ENCODE data around the gene ATXN10.

The ATXN10 gene

DNA sequence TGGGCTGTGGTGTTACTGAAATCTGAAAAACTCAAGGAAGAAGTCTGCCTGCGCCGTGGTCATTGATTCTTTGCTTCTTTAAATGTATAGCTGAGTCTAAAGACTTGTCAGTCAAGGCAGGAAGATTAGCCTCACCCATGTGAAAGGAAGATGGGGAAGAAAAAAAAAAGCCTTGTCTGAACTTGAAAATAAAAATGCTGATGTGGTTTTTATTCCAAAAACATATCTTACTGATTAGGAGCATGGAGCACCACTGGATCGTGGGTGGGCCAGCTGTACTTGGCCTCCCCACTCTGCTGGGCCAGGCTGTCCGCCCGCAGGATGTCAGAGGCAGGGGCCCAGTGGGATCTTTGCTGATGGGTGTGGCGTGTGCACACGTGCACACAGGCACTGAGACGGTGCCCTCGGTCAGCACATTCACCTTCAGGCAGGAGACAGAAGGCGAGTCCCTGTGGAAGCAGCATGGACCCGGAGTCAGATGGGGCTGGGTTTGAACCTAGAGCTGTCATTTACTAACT lies 193.4 kb downstream of the ATXN10 start:
- Histone ChIP-seq H2AFZ (ENCODE audit: low read depth, low read length, severe bottlenecking) (no peak overlapping the region), H3K4me2 (ENCODE audit: low read depth, low read length, poor library complexity, severe bottlenecking) (no peak overlapping the region), H3K27me3 (ENCODE audit: low read length) (no peaks in the 10 kb centered on the region), H3K4me3 (ENCODE audit: insufficient read depth, low read length, poor library complexity, severe bottlenecking) (no peak overlapping the region), H3K9ac (ENCODE audit: low read length) (no peak overlapping the region), H3K9me3 (ENCODE audit: insufficient read depth, low read length) (no peaks in the 10 kb centered on the region), H3F3A (ENCODE audit: insufficient read depth) (peaks cover 7% of the 10 kb centered on the region; the same call in 1 of the 2 replicates), H3K79me2 (ENCODE audit: insufficient read depth, low read length) (no peaks in the 10 kb centered on the region), H4K20me1 (ENCODE audit: low read depth, low read length) (no peaks in the 10 kb centered on the region), H3K27ac (ENCODE audit: low read depth, low read length) (no peak overlapping the region), H3K9me2 (replicated peaks; ENCODE audit: insufficient read depth, low read length) (no peaks in the 10 kb centered on the region), H3K36me3 (ENCODE audit: low read length) (no peaks in the 10 kb centered on the region)
- TF ChIP-seq EZH2phosphoT487 (conservative IDR thresholded peaks at IDR 0.05; ENCODE audit: low read length): no peak
- TF ChIP-seq, protein P1, sequence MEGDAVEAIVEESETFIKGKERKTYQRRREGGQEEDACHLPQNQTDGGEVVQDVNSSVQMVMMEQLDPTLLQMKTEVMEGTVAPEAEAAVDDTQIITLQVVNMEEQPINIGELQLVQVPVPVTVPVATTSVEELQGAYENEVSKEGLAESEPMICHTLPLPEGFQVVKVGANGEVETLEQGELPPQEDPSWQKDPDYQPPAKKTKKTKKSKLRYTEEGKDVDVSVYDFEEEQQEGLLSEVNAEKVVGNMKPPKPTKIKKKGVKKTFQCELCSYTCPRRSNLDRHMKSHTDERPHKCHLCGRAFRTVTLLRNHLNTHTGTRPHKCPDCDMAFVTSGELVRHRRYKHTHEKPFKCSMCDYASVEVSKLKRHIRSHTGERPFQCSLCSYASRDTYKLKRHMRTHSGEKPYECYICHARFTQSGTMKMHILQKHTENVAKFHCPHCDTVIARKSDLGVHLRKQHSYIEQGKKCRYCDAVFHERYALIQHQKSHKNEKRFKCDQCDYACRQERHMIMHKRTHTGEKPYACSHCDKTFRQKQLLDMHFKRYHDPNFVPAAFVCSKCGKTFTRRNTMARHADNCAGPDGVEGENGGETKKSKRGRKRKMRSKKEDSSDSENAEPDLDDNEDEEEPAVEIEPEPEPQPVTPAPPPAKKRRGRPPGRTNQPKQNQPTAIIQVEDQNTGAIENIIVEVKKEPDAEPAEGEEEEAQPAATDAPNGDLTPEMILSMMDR (IDR thresholded peaks at IDR 0.05; ENCODE audit: insufficient read depth, low read length, poor library complexity, severe bottlenecking): no peak

GRCh38 chr22:45865561-45866125 lies 194.0 kb downstream of the ATXN10 start:
- no peak overlapping the region for H3K4me3 ChIP-seq (ENCODE audit: insufficient read depth, low read length, poor library complexity, severe bottlenecking)
- H4K20me1 ChIP-seq (ENCODE audit: low read depth, low read length): no peaks in the 10 kb centered on the region
- no peaks in the 10 kb centered on the region for H3K9me2 ChIP-seq (replicated peaks; ENCODE audit: insufficient read depth, low read length)
- TF ChIP-seq, protein P1 (IDR thresholded peaks at IDR 0.05; ENCODE audit: insufficient read depth, low read length, poor library complexity, severe bottlenecking): no peak
- TF ChIP-seq EZH2phosphoT487 (conservative IDR thresholded peaks at IDR 0.05; ENCODE audit: low read length): no peak
- H3K27ac ChIP-seq (ENCODE audit: low read depth, low read length): no peak overlapping the region
- H3K9me3 ChIP-seq (ENCODE audit: insufficient read depth, low read length): no peaks in the 10 kb centered on the region
- H3K36me3 ChIP-seq (ENCODE audit: low read length): no peaks in the 10 kb centered on the region
- no peaks in the 10 kb centered on the region for H3K79me2 ChIP-seq (ENCODE audit: insufficient read depth, low read length)
- no peak overlapping the region for H2AFZ ChIP-seq (ENCODE audit: low read depth, low read length, severe bottlenecking)
- no peak overlapping the region for H3K4me2 ChIP-seq (ENCODE audit: low read depth, low read length, poor library complexity, severe bottlenecking)
- H3K9ac ChIP-seq (ENCODE audit: low read length): no peak overlapping the region
- H3K27me3 ChIP-seq (ENCODE audit: low read length): no peaks in the 10 kb centered on the region
- H3F3A ChIP-seq (ENCODE audit: insufficient read depth): peaks cover 7% of the 10 kb centered on the region; the same call in 1 of the 2 replicates

DNA sequence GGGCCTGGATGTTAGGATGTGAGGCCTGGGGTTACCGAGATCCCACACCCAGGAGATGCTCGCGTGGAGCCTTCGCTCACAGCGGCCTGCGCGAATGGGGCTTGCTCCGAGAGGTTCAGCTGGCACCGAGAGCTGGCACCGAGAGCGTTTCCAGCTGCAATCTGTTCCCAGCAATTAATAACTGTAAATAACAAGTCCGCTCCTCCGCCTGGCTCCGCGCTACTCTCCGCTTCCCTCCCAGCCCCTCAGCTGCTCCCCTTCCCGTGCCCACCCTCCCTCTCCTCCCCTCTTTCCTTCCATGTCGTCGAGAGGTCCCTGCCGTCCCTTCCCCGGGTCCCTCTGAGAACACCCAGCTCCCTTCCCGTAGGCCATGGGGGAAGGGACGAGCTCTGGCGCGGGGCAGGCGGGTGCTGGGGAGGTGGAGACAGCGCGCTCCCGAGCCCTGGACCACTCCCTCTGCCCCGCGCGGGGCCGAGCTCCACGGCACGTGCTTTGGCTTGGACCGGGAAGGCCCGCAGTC lies 194.6 kb downstream of the ATXN10 start:
- H3K9me3 ChIP-seq (ENCODE audit: insufficient read depth, low read length): no peaks in the 10 kb centered on the region
- H3K79me2 ChIP-seq (ENCODE audit: insufficient read depth, low read length): no peaks in the 10 kb centered on the region
- no peak overlapping the region for H3K4me2 ChIP-seq (ENCODE audit: low read depth, low read length, poor library complexity, severe bottlenecking)
- H2AFZ ChIP-seq (ENCODE audit: low read depth, low read length, severe bottlenecking): no peak overlapping the region
- H4K20me1 ChIP-seq (ENCODE audit: low read depth, low read length): no peaks in the 10 kb centered on the region
- no peaks in the 10 kb centered on the region for H3K27me3 ChIP-seq (ENCODE audit: low read length)
- peaks cover 7% of the 10 kb centered on the region; the same call in 1 of the 2 replicates for H3F3A ChIP-seq (ENCODE audit: insufficient read depth)
- H3K4me3 ChIP-seq (ENCODE audit: insufficient read depth, low read length, poor library complexity, severe bottlenecking): no peak overlapping the region
- H3K9ac ChIP-seq (ENCODE audit: low read length): no peak overlapping the region
- TF ChIP-seq, protein P1 (IDR thresholded peaks at IDR 0.05; ENCODE audit: insufficient read depth, low read length, poor library complexity, severe bottlenecking): no peak
- TF ChIP-seq EZH2phosphoT487 (conservative IDR thresholded peaks at IDR 0.05; ENCODE audit: low read length): no peak
- H3K9me2 ChIP-seq (replicated peaks; ENCODE audit: insufficient read depth, low read length): no peaks in the 10 kb centered on the region
- no peak overlapping the region for H3K27ac ChIP-seq (ENCODE audit: low read depth, low read length)
- no peaks in the 10 kb centered on the region for H3K36me3 ChIP-seq (ENCODE audit: low read length)
